Nephron (organoid): ENCODE measurements around the gene ZNF892.

ENCODE experiments used
- H3K27ac Mint-ChIP-seq, 3 experiments: 2 replicates each; pipeline ENCODE4 v1.8.0; 2020; ENCODE audit warnings: mixed read lengths in 3 of 3, mild to moderate bottlenecking in 2 of 3, moderate library complexity in 1 of 3
- H3K27me3 Mint-ChIP-seq: 2 replicates; pipeline ENCODE4 v1.8.0; 2021; ENCODE audit warnings: low read depth, mild to moderate bottlenecking, moderate library complexity, mixed read lengths
- H3K36me3 Mint-ChIP-seq: 2 replicates; pipeline ENCODE4 v1.8.0; 2020; ENCODE audit warnings: low read depth, mixed read lengths
- H3K4me1 Mint-ChIP-seq: 2 replicates; pipeline ENCODE4 v1.8.0; 2020; ENCODE audit warnings: mixed read lengths
- H3K4me3 Mint-ChIP-seq, 3 experiments: 2 replicates each; pipeline ENCODE4 v1.8.0; 2020; ENCODE audit warnings: mild to moderate bottlenecking in 3 of 3, mixed read lengths in 3 of 3, moderate library complexity in 2 of 3
- H3K9me3 Mint-ChIP-seq: 2 replicates; pipeline ENCODE4 v1.8.0; 2020; ENCODE audit warnings: mixed read lengths
- TF ChIP-seq, protein P1 (sequence below), 3 experiments: fragments of 200-600 bp; sonication (generic); IDR thresholded peaks; one replicate each; pipeline ENCODE4 v1.5.0; 2021; ENCODE audit warnings: antibody characterized with exemption in 3 of 3; ENCODE audit not compliant: unreplicated experiment in 3 of 3

The ZNF892 gene

DNA sequence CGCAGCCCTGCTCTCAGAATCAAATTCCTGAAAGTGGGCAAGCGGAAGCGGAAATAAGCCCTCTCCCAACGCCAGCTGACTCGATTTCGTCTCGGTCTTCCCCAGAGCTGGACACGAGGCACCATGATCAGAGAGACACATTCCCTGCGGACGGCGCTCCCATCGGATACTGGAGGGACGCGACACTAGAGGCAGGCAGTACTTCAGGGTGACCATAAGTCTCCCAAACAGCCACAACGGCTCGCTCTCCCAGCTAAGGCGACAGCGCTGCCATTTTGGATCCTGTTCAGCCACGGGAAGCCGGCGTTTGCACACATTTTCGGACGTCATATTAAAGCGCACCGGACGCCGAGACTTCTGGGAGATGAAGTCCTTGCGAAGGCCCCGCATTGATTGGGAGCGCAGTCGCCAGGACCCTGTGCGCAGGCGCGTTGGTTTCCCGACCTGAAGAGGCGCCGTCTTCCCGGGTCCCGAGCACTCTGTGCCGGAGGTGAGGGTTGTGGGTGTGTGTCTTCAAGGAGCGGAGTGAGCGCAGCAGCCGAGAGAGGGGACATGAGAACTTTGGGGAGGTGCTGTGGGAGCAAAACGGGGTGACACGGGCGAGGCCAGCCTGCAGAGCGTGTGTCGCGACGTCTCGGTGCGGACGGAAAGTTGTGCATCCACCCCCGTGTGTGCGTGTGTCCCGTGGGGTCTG, 41.8 kb upstream of the ZNF892 start, which contains the start of gene ZNF2:
TSS of gene ZNF2 (plus strand) at position 439 of the 694 bp plus-strand sequence. CDS start 10,418 bp downstream, outside the sequence.
- Mint-ChIP-seq H3K4me3 (peak within 1 kb of the TSS; percentile 100), H3K9me3 (no peaks in the 10 kb centered on the region), H3K27ac (peak within 1 kb of the TSS; percentile 99 to 100 (median 99)), H3K27me3 (no peaks in the 10 kb centered on the region), H3K36me3 (no peaks in the 10 kb centered on the region), H3K4me1 (peaks cover 28% of the 10 kb centered on the region)
- TF ChIP-seq, protein P1, sequence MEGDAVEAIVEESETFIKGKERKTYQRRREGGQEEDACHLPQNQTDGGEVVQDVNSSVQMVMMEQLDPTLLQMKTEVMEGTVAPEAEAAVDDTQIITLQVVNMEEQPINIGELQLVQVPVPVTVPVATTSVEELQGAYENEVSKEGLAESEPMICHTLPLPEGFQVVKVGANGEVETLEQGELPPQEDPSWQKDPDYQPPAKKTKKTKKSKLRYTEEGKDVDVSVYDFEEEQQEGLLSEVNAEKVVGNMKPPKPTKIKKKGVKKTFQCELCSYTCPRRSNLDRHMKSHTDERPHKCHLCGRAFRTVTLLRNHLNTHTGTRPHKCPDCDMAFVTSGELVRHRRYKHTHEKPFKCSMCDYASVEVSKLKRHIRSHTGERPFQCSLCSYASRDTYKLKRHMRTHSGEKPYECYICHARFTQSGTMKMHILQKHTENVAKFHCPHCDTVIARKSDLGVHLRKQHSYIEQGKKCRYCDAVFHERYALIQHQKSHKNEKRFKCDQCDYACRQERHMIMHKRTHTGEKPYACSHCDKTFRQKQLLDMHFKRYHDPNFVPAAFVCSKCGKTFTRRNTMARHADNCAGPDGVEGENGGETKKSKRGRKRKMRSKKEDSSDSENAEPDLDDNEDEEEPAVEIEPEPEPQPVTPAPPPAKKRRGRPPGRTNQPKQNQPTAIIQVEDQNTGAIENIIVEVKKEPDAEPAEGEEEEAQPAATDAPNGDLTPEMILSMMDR (IDR thresholded peaks at IDR 0.05; ENCODE audit: unreplicated experiment in 3 of 3) = no peak

GRCh38 chr2:95166065-95166763, 41.1 kb upstream of the ZNF892 start:
- H3K27me3 Mint-ChIP-seq = no peaks in the 10 kb centered on the region
- H3K9me3 Mint-ChIP-seq = no peaks in the 10 kb centered on the region
- TF ChIP-seq, protein P1 (IDR thresholded peaks at IDR 0.05; ENCODE audit: unreplicated experiment in 3 of 3) = no peak
- H3K27ac Mint-ChIP-seq = peak overlapping the region; percentile 99 to 100 (median 99)
- no peaks in the 10 kb centered on the region for H3K36me3 Mint-ChIP-seq
- peaks cover 28% of the 10 kb centered on the region for H3K4me1 Mint-ChIP-seq
- H3K4me3 Mint-ChIP-seq = peak overlapping the region; percentile 100

DNA sequence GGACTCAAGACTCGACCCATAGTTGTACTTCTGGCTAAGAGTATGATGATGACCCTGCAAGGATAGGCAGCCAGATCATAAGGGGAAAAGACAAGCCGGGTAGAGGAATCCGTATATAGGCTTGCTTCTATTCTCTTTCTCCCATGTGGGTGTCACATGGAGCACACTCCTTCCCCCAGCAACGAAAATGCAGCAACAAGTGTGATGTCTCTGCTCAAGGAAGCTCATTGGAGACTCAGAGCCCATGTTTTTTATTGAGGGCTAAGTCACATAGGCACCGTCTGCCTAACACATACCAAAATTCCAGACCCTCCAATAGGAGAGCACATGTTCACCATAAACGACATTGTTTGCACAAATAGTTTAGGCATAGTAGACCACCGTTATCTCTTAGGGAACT, 35.4 kb upstream of the ZNF892 start:
- H3K9me3 Mint-ChIP-seq = no peaks in the 10 kb centered on the region
- no peaks in the 10 kb centered on the region for H3K4me1 Mint-ChIP-seq
- peaks cover 5% of the 10 kb centered on the region for H3K36me3 Mint-ChIP-seq
- H3K27ac Mint-ChIP-seq = no peak overlapping the region
- no peaks in the 10 kb centered on the region for H3K27me3 Mint-ChIP-seq
- no peak overlapping the region for H3K4me3 Mint-ChIP-seq
- TF ChIP-seq, protein P1 (IDR thresholded peaks at IDR 0.05; ENCODE audit: unreplicated experiment in 3 of 3) = no peak

DNA sequence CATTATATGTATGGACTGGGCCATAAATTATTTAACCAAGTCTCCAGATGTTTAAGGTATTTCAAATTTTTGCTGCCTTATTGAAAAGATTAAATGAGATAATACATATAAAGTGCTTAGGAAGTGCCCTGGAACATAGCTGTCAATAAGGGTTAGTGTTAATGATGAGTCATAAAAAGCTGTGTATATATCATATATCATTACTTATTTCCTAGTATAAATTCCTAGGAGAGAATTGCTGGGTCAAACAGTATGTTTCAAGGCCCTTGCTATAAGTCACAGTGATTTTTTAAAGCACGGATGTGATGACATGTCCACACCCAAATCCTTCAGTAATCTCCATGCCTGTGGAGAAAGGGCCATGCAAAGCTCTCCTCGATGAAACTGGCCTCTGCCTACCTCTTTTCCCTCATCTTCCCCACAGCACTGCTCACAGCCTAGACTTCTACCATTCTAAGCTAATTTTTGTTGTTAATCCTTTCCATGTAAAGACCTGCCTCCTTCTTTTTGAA, 33.2 kb upstream of the ZNF892 start:
- no peaks in the 10 kb centered on the region for H3K4me1 Mint-ChIP-seq
- TF ChIP-seq, protein P1 (IDR thresholded peaks at IDR 0.05; ENCODE audit: unreplicated experiment in 3 of 3) = no peak
- H3K27me3 Mint-ChIP-seq = no peaks in the 10 kb centered on the region
- peaks cover 20% of the 10 kb centered on the region for H3K36me3 Mint-ChIP-seq
- no peaks in the 10 kb centered on the region for H3K9me3 Mint-ChIP-seq
- no peak overlapping the region for H3K4me3 Mint-ChIP-seq
- H3K27ac Mint-ChIP-seq = no peak overlapping the region

DNA sequence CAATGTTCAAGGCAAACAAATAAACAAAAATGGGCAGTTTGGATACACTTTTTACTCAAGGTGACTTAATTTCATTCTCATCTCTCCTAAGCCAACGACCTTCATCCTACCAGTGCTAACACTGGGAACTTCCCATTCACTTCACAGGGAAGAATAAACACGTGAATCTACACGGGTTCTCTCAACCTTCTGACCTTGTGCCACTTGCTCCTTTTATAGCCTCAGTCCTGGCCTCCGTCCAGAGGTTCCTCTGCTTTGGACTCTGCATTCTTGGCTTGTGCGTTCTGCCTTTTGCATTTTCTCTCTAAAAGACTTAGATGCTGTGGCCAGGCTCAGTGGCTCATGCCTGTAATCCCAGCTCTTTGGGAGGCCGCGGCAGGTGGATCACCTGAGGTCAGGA, 27.9 kb upstream of the ZNF892 start:
- no peaks in the 10 kb centered on the region for H3K27me3 Mint-ChIP-seq
- H3K27ac Mint-ChIP-seq = no peak overlapping the region
- H3K36me3 Mint-ChIP-seq = peaks cover 71% of the 10 kb centered on the region
- peaks cover 13% of the 10 kb centered on the region for H3K9me3 Mint-ChIP-seq
- no peak overlapping the region for H3K4me3 Mint-ChIP-seq
- TF ChIP-seq, protein P1 (IDR thresholded peaks at IDR 0.05; ENCODE audit: unreplicated experiment in 3 of 3) = no peak
- H3K4me1 Mint-ChIP-seq = no peaks in the 10 kb centered on the region
